Measurements from ENCODE around the gene ANO10.

- TF ChIP-seq CEBPB (IDR thresholded peaks at IDR 0.05), result no peak
- no peak for TF ChIP-seq USF1 (IDR thresholded peaks at IDR 0.05)
- TF ChIP-seq RAD21 (IDR thresholded peaks at IDR 0.05; ENCODE audit: low read depth), result no peak
- no peak for TF ChIP-seq CREB1 (IDR thresholded peaks at IDR 0.05; ENCODE audit: low read depth)
- TF ChIP-seq TEAD4 (IDR thresholded peaks at IDR 0.05), result no peak
- TF ChIP-seq EP300 (IDR thresholded peaks at IDR 0.05; ENCODE audit: borderline replicate concordance), result no peak
- no peak for TF ChIP-seq TAF1 (IDR thresholded peaks at IDR 0.05; ENCODE audit: low read depth)
- TF ChIP-seq YY1 (IDR thresholded peaks at IDR 0.05; ENCODE audit: low read depth), result no peak
- no peak for TF ChIP-seq FOXM1 (IDR thresholded peaks at IDR 0.05; ENCODE audit: borderline replicate concordance, low read depth)
- TF ChIP-seq, protein P1, sequence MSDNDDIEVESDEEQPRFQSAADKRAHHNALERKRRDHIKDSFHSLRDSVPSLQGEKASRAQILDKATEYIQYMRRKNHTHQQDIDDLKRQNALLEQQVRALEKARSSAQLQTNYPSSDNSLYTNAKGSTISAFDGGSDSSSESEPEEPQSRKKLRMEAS (IDR thresholded peaks at IDR 0.05), result no peak
- TF ChIP-seq, protein P2, sequence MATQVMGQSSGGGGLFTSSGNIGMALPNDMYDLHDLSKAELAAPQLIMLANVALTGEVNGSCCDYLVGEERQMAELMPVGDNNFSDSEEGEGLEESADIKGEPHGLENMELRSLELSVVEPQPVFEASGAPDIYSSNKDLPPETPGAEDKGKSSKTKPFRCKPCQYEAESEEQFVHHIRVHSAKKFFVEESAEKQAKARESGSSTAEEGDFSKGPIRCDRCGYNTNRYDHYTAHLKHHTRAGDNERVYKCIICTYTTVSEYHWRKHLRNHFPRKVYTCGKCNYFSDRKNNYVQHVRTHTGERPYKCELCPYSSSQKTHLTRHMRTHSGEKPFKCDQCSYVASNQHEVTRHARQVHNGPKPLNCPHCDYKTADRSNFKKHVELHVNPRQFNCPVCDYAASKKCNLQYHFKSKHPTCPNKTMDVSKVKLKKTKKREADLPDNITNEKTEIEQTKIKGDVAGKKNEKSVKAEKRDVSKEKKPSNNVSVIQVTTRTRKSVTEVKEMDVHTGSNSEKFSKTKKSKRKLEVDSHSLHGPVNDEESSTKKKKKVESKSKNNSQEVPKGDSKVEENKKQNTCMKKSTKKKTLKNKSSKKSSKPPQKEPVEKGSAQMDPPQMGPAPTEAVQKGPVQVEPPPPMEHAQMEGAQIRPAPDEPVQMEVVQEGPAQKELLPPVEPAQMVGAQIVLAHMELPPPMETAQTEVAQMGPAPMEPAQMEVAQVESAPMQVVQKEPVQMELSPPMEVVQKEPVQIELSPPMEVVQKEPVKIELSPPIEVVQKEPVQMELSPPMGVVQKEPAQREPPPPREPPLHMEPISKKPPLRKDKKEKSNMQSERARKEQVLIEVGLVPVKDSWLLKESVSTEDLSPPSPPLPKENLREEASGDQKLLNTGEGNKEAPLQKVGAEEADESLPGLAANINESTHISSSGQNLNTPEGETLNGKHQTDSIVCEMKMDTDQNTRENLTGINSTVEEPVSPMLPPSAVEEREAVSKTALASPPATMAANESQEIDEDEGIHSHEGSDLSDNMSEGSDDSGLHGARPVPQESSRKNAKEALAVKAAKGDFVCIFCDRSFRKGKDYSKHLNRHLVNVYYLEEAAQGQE (IDR thresholded peaks at IDR 0.05; ENCODE audit: low read depth), result no peak
- no peak for TF ChIP-seq TCF12 (IDR thresholded peaks at IDR 0.05; ENCODE audit: low read depth)
- no peak for TF ChIP-seq EGR1 (IDR thresholded peaks at IDR 0.05)
- TF ChIP-seq ZBTB7A (IDR thresholded peaks at IDR 0.05; ENCODE audit: low read depth), result no peak
Measured at GRCh38 chr3:43632269-43632733, 10.5 kb upstream of the ANO10 start.
